HEK293T (cell line): ENCODE data around the gene ARMH3.
A peak's percentile ranks its signal among the peaks of the same experiment; 100 is the strongest.
"Not testable (repeated sequence)": the region's sequence is repeated elsewhere in the genome, so short reads cannot be mapped to it uniquely, and the experiment has no call there.

Experiments
- CTCF ChIA-PET: fragments of 350-600 bp; formaldehyde crosslinking; extraction: SDS; loops from one replicate; lab custom pipeline; 2021; ENCODE audit warnings: antibody characterized with exemption, inconsistent platforms; lab: Yijun Ruan, JAX
- POLR2A ChIA-PET: fragments of 350-600 bp; formaldehyde crosslinking; extraction: SDS; loops from one replicate; lab custom pipeline; 2020; ENCODE audit warnings: antibody characterized with exemption, inconsistent platforms; lab: Yijun Ruan, JAX
- DNase-seq: peaks from one replicate; pipeline ENCODE4 v3.0.0; 2012; ENCODE audit warnings: mixed read lengths; ENCODE audit errors: extremely low spot score
- ARNT ChIP-seq: fragments of 450-650 bp; IDR thresholded peaks from 2 replicates; pipeline ENCODE4 v1.6.1; 2017; ENCODE audit warnings: mild to moderate bottlenecking
- BHLHE40 ChIP-seq: fragments of 450-650 bp; IDR thresholded peaks from 2 replicates; pipeline ENCODE4 v1.6.1; 2016; ENCODE audit warnings: mild to moderate bottlenecking, moderate library complexity, borderline replicate concordance
- CTBP1 ChIP-seq: fragments of 450-650 bp; IDR thresholded peaks from 2 replicates; pipeline ENCODE4 v1.6.1; 2016; ENCODE audit warnings: borderline replicate concordance
- ELF4 ChIP-seq: fragments of 450-650 bp; IDR thresholded peaks from 2 replicates; pipeline ENCODE4 v1.6.1; 2017; ENCODE audit warnings: antibody characterized with exemption
- FOXA1 ChIP-seq: fragments of 450-650 bp; IDR thresholded peaks from 2 replicates; pipeline ENCODE4 v1.6.1; 2016; ENCODE audit warnings: mild to moderate bottlenecking
- FOXK2 ChIP-seq: fragments of 450-650 bp; IDR thresholded peaks from 2 replicates; pipeline ENCODE4 v1.6.1; 2016; ENCODE audit warnings: mild to moderate bottlenecking
- FOXM1 ChIP-seq: fragments of 450-650 bp; IDR thresholded peaks from 2 replicates; pipeline ENCODE4 v1.6.1; 2017; ENCODE audit warnings: mild to moderate bottlenecking, borderline replicate concordance
- HDGF ChIP-seq: fragments of 450-650 bp; IDR thresholded peaks from 2 replicates; pipeline ENCODE4 v1.6.1; 2017; ENCODE audit warnings: antibody characterized with exemption, borderline replicate concordance
- L3MBTL2 ChIP-seq: fragments of 450-650 bp; conservative IDR thresholded peaks from 2 replicates; pipeline ENCODE4 v1.6.1; 2016; ENCODE audit warnings: mild to moderate bottlenecking
- LEF1 ChIP-seq: fragments of 450-650 bp; IDR thresholded peaks from 2 replicates; pipeline ENCODE4 v1.6.1; 2017; ENCODE audit warnings: mild to moderate bottlenecking, borderline replicate concordance
- NFRKB ChIP-seq: fragments of 450-650 bp; IDR thresholded peaks from 2 replicates; pipeline ENCODE4 v1.6.1; 2016; ENCODE audit warnings: mild to moderate bottlenecking, moderate library complexity
- SP1 ChIP-seq: fragments of 450-650 bp; IDR thresholded peaks from 2 replicates; pipeline ENCODE4 v1.6.1; 2017
- SUZ12 ChIP-seq: fragments of 450-650 bp; IDR thresholded peaks from 2 replicates; pipeline ENCODE4 v1.6.1; 2016; ENCODE audit warnings: mild to moderate bottlenecking
- TARDBP ChIP-seq: fragments of 450-650 bp; IDR thresholded peaks from 2 replicates; pipeline ENCODE4 v1.6.1; 2016
- ZNF384 ChIP-seq: fragments of 450-650 bp; IDR thresholded peaks from 2 replicates; pipeline ENCODE4 v1.6.1; 2016
- TF ChIP-seq, protein P1 (sequence below): fragments of 450-650 bp; IDR thresholded peaks from 2 replicates; pipeline ENCODE4 v1.6.1; 2016

Gene ARMH3

DNA sequence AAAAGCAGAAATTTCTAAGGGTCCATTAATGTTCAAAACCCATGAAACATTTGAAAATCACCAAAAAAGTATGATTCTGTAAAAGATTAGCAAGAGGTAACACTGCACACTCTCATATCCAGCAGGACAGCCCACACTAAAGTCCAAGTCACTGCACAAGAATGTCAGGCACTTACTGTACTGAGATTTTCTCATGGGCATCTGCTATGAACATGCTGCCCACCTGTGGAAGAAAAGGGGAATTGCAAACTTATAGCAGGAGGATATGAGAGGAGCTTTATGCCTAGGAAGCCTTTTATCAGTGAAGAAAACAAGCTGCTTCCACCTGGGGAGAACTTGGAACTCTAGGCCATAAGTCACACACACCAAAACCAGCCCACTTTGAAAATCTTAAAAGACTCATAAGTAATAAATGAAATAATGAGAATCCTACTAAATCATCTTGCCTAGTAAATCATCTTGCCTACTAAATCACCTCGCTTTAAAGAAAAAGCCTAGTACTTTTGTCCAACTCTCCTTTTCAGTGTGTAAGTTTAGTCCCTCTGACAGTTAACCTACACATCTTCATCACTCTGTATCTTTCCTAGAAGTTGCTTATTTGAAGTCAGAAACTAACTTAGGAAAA, 46.1 kb downstream of the ARMH3 start:
- ChIA-PET POLR2A (interaction anchor here (0.7 to 1.3 kb wide), 3 partner anchors 46 to 169 kb away, joined by 3 to 7 read pairs (median 3); partner anchors contain the start of gene ARMH3), CTCF (interaction anchor here (0.6 to 6.9 kb wide), 22 partner anchors 8 to 407 kb away, joined by 3 to 71 read pairs (median 5); no protein-coding TSS in a partner anchor)
- peak; percentile 83 for DNase-seq
- no peak for TF ChIP-seq NFRKB
- TF ChIP-seq SP1 = no peak
- TF ChIP-seq FOXA1 = no peak
- TF ChIP-seq HDGF = no peak
- no peak for TF ChIP-seq ZNF384
- TF ChIP-seq ARNT = no peak
- no peak for TF ChIP-seq LEF1
- TF ChIP-seq FOXM1 = no peak
- TF ChIP-seq SUZ12 = no peak
- TF ChIP-seq L3MBTL2 = no peak
- TF ChIP-seq TARDBP = no peak

DNA sequence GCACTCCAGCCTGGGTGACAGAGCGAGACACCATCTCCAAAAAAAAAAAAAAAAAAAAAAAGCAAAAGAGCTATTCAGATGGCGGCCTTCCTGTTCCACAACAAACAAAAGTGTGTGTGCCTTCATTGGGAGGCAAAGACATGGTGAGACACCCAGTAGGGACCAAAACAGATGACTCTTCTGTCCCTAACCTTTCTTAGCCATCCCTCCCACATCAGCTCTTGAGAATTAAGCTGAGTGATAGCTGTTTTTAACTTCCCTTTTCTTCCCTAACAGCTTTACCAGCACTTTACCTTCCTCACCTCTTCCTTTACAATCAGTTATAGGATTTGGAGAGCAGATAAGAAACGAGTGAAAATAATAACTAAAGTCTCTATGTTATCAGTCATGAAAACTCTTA, 48.2 kb downstream of the ARMH3 start:
- DNase-seq = no peak
- ChIA-PET CTCF (interaction anchor here (0.8 to 6.9 kb wide), 3 partner anchors 9 to 167 kb away, joined by 4 to 71 read pairs (median 8); no protein-coding TSS in a partner anchor), POLR2A (no interaction called here)
- no peak for TF ChIP-seq HDGF
- no peak for TF ChIP-seq BHLHE40
- no peak for TF ChIP-seq ARNT
- no peak for TF ChIP-seq ZNF384
- no peak for TF ChIP-seq FOXM1
- TF ChIP-seq SP1 = no peak
- no peak for TF ChIP-seq LEF1
- TF ChIP-seq, protein P1, sequence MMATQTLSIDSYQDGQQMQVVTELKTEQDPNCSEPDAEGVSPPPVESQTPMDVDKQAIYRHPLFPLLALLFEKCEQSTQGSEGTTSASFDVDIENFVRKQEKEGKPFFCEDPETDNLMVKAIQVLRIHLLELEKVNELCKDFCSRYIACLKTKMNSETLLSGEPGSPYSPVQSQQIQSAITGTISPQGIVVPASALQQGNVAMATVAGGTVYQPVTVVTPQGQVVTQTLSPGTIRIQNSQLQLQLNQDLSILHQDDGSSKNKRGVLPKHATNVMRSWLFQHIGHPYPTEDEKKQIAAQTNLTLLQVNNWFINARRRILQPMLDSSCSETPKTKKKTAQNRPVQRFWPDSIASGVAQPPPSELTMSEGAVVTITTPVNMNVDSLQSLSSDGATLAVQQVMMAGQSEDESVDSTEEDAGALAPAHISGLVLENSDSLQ = no peak

DNA sequence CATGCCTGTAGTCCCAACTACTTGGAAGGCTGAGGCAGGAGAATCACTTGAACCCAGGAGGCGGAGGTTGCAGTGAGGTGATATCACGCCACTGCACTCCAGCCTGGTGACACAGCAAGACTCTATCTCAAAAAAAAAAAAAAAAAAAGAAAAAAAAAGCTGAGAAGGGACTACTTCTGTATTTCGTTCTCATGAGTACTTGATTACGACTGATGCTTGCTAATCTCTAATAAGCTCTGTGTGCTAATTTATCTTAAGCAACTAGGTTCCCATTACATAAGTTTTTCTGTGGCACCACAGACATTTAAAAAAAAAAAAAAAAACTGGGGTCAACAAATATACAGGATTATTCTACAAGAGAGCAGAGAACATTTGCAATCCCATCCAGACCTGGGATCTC, 48.9 kb downstream of the ARMH3 start:
- POLR2A ChIA-PET, DNase-seq: not testable (repeated sequence)
- CTCF ChIA-PET = interaction anchor here (0.7 to 6.9 kb wide), 4 partner anchors 9 to 166 kb away, joined by 3 to 71 read pairs (median 6); no protein-coding TSS in a partner anchor

DNA sequence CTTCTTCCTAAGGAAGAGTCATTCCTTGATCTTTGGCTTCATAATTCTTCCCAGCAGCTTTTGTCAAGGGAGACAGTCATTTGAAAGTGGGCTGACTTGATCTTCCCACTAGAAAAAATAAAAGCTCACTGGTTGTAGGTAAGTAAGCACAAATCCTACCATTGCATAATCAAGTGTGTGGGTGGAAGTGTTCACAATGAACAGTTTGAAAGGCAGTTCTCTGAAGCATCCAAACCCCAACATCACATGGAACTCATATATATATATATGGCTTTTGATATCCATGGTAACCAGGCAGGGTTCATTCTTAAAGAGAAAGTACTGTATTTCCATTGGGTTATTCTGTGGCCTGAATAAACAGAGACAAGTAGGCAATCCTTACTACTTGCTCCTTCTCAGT, 51.6 kb downstream of the ARMH3 start:
- TF ChIP-seq CTBP1 = no peak
- TF ChIP-seq TARDBP = no peak
- no peak for TF ChIP-seq FOXM1
- TF ChIP-seq LEF1 = no peak
- TF ChIP-seq HDGF = no peak
- no peak for TF ChIP-seq SUZ12
- no peak for TF ChIP-seq ZNF384
- no peak for TF ChIP-seq FOXK2
- no peak for TF ChIP-seq ARNT
- no peak for TF ChIP-seq ELF4
- no peak for TF ChIP-seq L3MBTL2
- no peak for TF ChIP-seq NFRKB
- TF ChIP-seq, protein P1 = no peak
- TF ChIP-seq BHLHE40 = no peak
- TF ChIP-seq SP1 = no peak
- TF ChIP-seq FOXA1 = no peak
- ChIA-PET CTCF (interaction anchor here (0.7 kb wide), 1 partner anchor 9 kb away, joined by 6 read pairs; no protein-coding TSS in a partner anchor), POLR2A (no interaction called here)
- DNase-seq = no peak

DNA sequence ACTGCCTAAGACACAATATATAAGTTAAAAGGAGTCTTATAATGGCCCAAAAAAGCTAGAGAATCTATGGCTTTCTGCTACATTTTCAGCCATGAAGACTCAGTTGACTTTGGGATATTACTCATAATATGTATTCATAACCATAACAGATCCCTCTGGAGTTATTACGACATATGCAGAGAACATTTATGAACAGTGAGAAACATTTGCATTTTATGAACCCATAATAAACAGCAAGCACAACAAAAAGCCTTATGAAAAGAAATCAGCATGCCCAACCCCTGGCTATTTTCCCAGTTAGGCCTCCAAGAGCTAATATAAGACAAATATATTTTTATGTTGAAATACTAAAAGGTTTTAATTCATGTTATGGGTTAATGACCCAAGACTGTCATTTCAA, 52.4 kb downstream of the ARMH3 start:
- CTCF ChIA-PET = interaction anchor here (1.2 kb wide), 1 partner anchor 168 kb away, joined by 4 read pairs; no protein-coding TSS in a partner anchor
- POLR2A ChIA-PET = no interaction called here
- no peak for DNase-seq
- TF ChIP-seq NFRKB = no peak
- TF ChIP-seq SUZ12 = no peak
- no peak for TF ChIP-seq BHLHE40
- no peak for TF ChIP-seq LEF1
- no peak for TF ChIP-seq SP1
- no peak for TF ChIP-seq CTBP1
- TF ChIP-seq ARNT = no peak
- TF ChIP-seq FOXM1 = no peak
- no peak for TF ChIP-seq L3MBTL2
- TF ChIP-seq TARDBP = no peak

DNA sequence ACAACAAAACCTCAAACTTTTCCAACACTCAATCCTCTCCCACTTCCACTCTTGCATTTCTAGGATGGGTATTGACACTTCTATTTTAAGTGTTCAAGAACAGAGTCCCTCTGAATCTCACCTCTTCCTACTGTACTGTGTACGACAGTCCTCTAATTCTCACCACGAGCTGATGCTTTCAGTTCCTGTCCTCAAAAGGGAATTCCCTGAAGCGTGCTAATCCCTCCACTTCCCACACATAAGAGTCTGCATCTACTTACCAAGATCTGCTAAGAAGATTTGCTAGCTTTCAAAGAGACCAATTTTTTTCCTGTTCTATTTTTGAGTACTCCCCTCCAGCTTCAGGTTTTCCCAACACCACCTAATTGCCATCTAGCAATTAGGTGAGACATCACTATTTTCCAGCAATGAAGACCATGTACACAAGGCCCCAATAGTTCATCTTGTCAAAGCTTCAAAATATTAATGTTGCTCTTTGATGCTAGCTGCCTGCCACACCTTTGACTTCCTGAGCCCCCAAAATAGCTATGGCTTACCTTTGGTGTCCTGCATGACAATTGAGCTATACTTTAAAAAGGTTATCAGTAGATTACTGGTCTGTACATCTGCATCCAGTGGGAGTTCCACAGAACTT, 54.4 kb downstream of the ARMH3 start:
- ChIA-PET POLR2A (no interaction called here), CTCF (interaction anchor here (0.6 to 1.6 kb wide), 3 partner anchors 8 to 252 kb away, joined by 3 to 5 read pairs (median 5); no protein-coding TSS in a partner anchor)
- TF ChIP-seq TARDBP (no peak), HDGF (no peak), ELF4 (no peak), SP1 (no peak), L3MBTL2 (no peak), FOXK2 (no peak), CTBP1 (no peak), FOXM1 (no peak), BHLHE40 (no peak)
- TF ChIP-seq, protein P1 = no peak
- no peak for DNase-seq
